Stimulated activated effector memory CD8-positive, alpha-beta T cell treated with anti-CD3 and anti-CD28 coated beads, Interleukin-12 subunit alpha, Interleukin-12 subunit beta, amount 100 ng/mL, for 72 hours (primary cell): ENCODE data around the gene CDK14.

Source experiments
- ATAC-seq: fragments of 150-1000 bp; cut with Tn5 transposase; 2 replicates; pipeline ENCODE4 v1.10.0; 2021
- DNase-seq, 2 donors: peaks; one replicate each; pipeline ENCODE4 v3.0.0; 2021 to 2022; ENCODE audit warnings: low spot score in 2 of 2
- H3K27ac Mint-ChIP-seq: one replicate; pipeline ENCODE4 v1.8.0; 2022; ENCODE audit warnings: mild to moderate bottlenecking, mixed read lengths
- H3K36me3 Mint-ChIP-seq: one replicate; pipeline ENCODE4 v1.8.0; 2022; ENCODE audit warnings: mild to moderate bottlenecking, mixed read lengths
- H3K4me1 Mint-ChIP-seq: one replicate; pipeline ENCODE4 v1.8.0; 2022; ENCODE audit warnings: mixed read lengths
- H3K4me3 Mint-ChIP-seq: one replicate; pipeline ENCODE4 v1.8.0; 2022; ENCODE audit warnings: mild to moderate bottlenecking, mixed read lengths
- H3K9me3 Mint-ChIP-seq: one replicate; pipeline ENCODE4 v1.8.0; 2022; ENCODE audit warnings: mixed read lengths

Gene CDK14

DNA sequence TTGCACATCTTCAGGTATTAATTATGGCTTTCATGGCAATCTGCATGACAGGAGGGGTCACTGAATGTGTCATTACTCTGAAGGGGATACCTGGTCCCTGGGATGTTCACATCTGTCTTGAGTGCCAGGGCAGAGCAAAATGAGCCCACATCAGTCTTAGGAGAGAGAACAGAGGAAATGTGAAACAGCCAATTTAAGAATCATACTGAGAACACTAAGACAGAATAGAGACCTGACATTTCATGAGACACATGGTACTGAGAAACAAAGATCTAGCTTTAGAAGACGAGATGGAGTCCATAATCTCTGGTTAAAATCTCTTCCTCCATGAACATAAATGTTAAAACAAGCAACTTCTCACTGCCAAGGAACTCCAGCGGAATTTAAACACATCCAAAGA is 634.0 kb downstream of the CDK14 start:
- H3K4me1 Mint-ChIP-seq = no peaks in the 10 kb centered on the region
- H3K4me3 Mint-ChIP-seq = no peak overlapping the region
- no peak overlapping the region for H3K27ac Mint-ChIP-seq
- peaks cover 8% of the 10 kb centered on the region for H3K9me3 Mint-ChIP-seq
- no peaks in the 10 kb centered on the region for H3K36me3 Mint-ChIP-seq
- DNase-seq (no peak), ATAC-seq (no peak)

DNA sequence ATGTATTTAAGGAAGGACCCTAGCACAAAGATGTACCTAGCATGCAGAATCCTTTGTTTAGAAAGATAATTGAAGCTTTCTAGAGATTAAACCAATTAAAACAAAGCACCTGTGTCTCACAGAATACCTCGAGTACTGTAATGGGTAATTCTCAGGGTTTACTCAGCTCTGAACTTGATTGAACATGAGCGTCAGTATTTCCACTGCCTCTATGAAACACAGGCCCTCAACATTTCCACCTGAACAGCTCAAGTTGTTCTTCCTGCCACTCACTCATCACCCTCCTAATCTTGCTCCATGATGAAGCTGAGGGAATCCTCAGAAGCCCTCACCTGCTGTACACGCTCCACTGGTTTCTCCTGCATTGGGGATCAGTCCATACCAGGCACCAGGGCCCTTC is 634.4 kb downstream of the CDK14 start:
- Mint-ChIP-seq H3K27ac (no peak overlapping the region), H3K36me3 (no peaks in the 10 kb centered on the region), H3K9me3 (peaks cover 8% of the 10 kb centered on the region), H3K4me3 (no peak overlapping the region), H3K4me1 (no peaks in the 10 kb centered on the region)
- no peak for DNase-seq
- ATAC-seq = peak; percentile 24

DNA sequence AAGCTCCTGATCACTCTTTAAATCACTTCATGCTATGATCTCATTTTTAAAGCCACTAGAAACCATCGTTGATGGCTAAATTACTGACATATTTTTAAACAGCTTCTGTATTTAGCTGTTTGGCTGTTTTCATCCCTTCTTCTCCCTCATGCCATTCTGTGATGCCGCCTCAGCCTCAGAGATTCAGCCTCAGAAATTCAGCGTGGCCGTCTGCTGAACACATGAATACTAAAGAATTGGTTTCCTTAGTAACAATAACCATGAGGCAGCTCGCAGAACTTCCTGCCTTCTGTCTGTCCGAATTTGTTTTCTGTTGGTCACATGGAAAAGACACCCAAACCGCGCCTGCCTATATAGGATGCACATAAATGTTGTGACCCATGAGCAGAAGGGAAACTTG is 637.1 kb downstream of the CDK14 start:
- no peaks in the 10 kb centered on the region for H3K4me1 Mint-ChIP-seq
- DNase-seq (no peak), ATAC-seq (no peak)
- H3K27ac Mint-ChIP-seq = no peak overlapping the region
- no peak overlapping the region for H3K4me3 Mint-ChIP-seq
- peaks cover 8% of the 10 kb centered on the region for H3K9me3 Mint-ChIP-seq
- no peaks in the 10 kb centered on the region for H3K36me3 Mint-ChIP-seq

DNA sequence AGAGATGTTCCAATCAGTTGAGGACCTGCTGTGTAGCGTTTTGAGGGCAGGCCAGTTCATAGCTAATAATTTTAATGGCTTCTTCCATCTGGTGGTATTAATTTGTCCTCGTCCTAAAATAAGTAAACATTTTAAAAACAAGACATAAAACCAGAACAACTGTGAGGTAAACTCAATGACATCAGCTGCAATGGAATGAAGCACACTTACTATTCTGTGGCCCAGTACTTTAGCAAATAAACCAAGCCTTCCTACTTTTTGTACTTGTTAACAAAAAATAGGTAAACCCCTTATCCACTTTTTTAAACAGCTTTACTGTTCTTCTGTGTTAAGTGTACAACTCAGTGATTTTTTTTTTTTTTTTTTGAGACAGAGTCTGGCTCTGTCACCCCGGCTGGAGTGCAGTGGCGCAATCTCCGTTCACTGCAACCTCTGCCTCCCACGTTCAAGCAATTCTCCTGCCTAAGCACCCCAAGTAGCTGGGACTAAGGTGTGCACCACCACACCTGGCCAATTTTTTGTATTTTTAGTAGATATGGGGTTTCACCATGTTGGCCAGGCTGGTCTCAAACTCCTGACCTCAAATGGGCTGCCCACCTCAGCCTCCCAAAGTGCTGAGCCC is 639.2 kb downstream of the CDK14 start:
- no peaks in the 10 kb centered on the region for H3K4me1 Mint-ChIP-seq
- no peak for ATAC-seq
- H3K36me3 Mint-ChIP-seq = no peaks in the 10 kb centered on the region
- no peak for DNase-seq
- peaks cover 8% of the 10 kb centered on the region for H3K9me3 Mint-ChIP-seq
- H3K27ac Mint-ChIP-seq = no peak overlapping the region
- no peak overlapping the region for H3K4me3 Mint-ChIP-seq

DNA sequence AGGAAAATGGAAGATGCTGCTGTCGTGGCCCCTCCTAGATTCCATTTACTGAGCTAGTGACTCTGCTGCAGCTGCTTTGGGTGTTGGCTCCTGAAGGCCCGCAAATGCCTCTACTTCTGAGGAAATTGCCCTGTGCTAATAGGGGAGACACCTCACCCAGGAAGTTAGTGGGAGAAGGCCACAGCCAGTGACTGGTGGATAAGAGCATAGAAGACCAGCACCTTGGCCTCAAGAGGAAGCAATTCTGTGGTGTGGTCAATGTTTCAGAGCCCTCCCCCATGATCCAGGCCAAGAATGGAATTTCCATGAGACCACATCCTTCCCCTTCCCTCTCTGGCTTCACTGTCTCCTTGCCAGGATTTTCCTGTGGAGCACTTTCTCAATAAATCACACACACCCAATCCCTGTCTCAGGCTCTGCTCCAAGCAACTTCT is 643.1 kb downstream of the CDK14 start:
- Mint-ChIP-seq H3K4me3 (no peak overlapping the region), H3K4me1 (no peaks in the 10 kb centered on the region), H3K9me3 (no peaks in the 10 kb centered on the region), H3K36me3 (no peaks in the 10 kb centered on the region), H3K27ac (no peak overlapping the region)
- ATAC-seq (no peak), DNase-seq (no peak)

DNA sequence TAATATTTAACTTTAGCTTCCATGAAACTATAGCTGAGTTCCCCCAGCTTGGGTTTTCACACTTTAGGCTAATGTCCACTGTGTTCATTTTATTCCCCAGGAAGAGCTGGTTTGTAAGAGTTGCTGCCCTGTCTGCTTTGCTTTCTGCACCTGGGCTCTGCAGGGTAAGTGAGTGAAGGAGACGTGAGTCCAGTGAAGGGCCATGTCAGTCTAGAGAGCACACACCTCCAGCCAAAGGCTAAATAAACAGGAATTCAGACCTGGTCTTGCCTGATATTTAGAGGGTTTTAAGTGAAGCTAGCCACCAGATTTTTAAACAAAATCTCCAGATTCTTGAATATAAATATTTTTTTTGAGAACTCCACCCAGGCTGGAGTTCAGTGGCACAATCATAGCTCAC is 643.7 kb downstream of the CDK14 start:
- no peaks in the 10 kb centered on the region for H3K36me3 Mint-ChIP-seq
- no peak overlapping the region for H3K27ac Mint-ChIP-seq
- no peak overlapping the region for H3K4me3 Mint-ChIP-seq
- H3K4me1 Mint-ChIP-seq = no peaks in the 10 kb centered on the region
- H3K9me3 Mint-ChIP-seq = no peaks in the 10 kb centered on the region
- no peak for ATAC-seq
- no peak for DNase-seq

DNA sequence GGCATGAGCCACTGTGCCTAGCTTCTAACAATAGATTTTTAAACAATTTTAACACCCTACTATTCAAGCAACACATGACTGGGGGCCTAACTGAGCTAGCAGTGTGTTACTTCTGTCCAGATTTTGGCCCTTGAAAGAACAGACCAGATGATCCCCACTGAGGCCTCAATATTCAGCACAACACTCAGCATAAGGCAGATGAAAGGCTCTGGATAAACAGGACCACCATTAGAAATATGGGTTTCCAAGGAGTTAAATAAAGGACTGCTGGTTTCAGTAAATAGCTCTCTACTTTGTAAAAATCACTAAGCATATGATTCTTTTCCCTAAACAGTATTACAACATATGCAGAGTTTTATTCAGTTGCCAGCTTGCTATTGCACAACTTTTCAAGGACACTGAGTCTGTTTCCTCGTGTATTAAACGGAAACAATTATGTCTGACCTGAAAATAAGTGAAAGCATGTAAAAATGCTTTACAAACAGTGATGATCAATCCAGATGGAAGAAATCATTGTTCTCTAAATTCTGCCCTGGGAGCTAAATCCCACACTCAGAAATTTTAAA is 644.3 kb downstream of the CDK14 start:
- ATAC-seq (no peak), DNase-seq (no peak)
- Mint-ChIP-seq H3K9me3 (no peaks in the 10 kb centered on the region), H3K27ac (no peak overlapping the region), H3K36me3 (no peaks in the 10 kb centered on the region), H3K4me3 (no peak overlapping the region), H3K4me1 (no peaks in the 10 kb centered on the region)

DNA sequence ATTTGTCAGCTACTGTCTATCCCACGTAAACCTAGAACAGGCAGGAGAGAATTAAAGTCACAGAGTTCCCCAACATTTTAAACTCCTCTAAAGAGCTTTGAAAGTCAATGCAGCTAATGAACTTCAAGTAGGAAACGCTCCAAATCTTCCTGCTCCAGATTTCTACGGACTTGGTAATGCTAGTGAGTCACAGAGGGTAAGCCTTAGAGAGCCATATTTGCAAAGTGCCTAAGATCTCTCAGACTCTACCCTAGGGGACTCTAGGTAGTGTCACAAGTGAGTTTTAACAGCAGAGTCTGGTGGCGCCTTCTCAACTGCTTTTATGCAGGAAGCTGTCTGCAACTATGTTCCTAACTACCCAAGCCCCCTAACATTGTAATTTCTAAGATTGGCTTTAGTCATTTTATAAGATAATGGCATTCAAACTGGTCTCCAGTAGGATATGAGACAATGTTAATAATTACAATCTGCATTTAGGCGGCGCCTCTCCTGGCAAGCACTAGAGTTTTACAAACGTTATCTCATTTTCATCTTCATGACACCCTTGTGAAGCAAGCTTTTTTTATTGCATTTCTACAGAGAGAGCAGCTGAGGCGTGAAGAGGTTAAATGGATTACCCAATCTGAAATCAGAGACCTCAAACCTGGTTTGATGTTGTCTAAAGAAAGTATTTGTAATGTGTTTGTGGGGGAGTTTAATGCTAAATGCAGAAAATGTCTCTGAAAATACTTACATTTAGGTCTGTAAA is 646.1 kb downstream of the CDK14 start:
- no peaks in the 10 kb centered on the region for H3K36me3 Mint-ChIP-seq
- no peaks in the 10 kb centered on the region for H3K4me1 Mint-ChIP-seq
- no peak for DNase-seq
- H3K9me3 Mint-ChIP-seq = no peaks in the 10 kb centered on the region
- ATAC-seq = no peak
- no peak overlapping the region for H3K4me3 Mint-ChIP-seq
- no peak overlapping the region for H3K27ac Mint-ChIP-seq

DNA sequence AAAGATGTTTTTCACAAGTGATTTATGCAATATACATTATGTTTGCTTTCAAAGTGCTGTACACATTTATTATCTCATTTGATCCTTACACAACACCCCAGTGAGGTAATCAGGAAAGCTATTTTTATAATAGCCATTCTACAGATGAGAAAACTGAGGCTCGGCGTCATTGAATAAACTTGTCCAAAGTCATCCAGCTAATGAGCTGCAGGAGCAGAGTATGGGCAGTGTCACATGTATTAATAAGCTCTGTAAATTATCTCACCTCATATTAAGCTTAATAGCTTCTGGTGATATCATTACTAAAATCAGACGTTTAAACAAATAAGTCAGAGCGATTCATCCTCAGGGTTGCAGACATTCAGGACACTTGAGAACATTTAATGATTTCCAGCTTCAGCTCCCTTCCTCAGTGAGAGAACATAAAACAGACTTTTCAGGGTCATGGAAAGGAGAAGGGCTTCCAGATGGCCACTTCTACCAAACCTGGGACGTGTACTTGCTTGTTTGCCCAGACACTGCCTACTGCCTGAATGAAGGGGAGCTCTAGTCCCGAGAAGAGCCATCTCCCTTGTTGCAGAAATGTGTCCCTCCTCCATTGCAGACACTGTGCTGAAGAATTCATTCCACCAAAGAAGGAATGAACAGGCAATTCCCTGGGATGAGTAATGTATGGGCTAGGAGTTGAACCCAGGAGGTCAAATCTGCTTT is 647.6 kb downstream of the CDK14 start:
- Mint-ChIP-seq H3K4me1 (no peaks in the 10 kb centered on the region), H3K9me3 (peaks cover 4% of the 10 kb centered on the region), H3K36me3 (no peaks in the 10 kb centered on the region), H3K27ac (no peak overlapping the region), H3K4me3 (no peak overlapping the region)
- DNase-seq (no peak), ATAC-seq (no peak)

DNA sequence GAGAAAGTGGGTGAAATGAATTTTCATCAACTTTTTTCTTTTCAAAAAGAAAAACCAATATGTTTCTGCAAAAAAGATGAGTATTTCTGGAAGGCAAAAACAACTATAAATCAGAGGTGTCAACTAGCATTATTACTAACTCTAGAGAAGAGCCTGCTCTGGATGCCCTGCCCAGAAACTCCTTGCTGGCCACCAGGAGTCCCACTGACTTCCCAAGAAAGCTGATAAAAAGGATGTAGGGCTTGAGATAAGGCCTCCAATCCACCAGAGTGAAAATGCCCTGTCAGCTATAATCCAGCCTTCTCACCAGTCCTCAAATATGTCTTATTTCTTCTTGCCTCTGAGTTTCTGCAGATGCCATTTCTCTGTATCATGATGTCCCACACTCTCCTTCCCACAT is 651.4 kb downstream of the CDK14 start:
- ATAC-seq (no peak), DNase-seq (no peak)
- no peaks in the 10 kb centered on the region for H3K4me1 Mint-ChIP-seq
- no peak overlapping the region for H3K27ac Mint-ChIP-seq
- no peak overlapping the region for H3K4me3 Mint-ChIP-seq
- H3K9me3 Mint-ChIP-seq = peaks cover 7% of the 10 kb centered on the region
- no peaks in the 10 kb centered on the region for H3K36me3 Mint-ChIP-seq

DNA sequence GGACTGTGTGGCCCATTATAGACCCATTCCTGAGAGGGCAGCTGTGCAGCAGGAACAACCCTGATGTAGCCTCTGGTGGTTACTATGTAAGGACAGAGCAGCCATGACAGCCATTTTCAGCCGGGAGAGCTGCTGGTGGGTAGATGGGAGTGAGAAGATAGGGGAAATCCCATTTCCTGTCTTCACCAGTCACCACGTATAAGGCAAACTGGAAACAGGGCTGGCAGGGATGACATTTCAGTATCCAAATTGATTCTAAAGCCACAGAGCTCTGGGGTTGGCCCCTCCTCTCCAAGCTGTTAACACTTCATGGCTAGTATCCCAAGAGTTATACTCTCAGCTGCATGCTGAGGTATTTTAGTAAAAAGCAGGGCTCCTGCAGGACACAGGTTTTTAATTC is 652.9 kb downstream of the CDK14 start:
- no peak overlapping the region for H3K4me3 Mint-ChIP-seq
- peaks cover 7% of the 10 kb centered on the region for H3K9me3 Mint-ChIP-seq
- H3K27ac Mint-ChIP-seq = no peak overlapping the region
- H3K36me3 Mint-ChIP-seq = no peaks in the 10 kb centered on the region
- no peak for ATAC-seq
- no peaks in the 10 kb centered on the region for H3K4me1 Mint-ChIP-seq
- no peak for DNase-seq

DNA sequence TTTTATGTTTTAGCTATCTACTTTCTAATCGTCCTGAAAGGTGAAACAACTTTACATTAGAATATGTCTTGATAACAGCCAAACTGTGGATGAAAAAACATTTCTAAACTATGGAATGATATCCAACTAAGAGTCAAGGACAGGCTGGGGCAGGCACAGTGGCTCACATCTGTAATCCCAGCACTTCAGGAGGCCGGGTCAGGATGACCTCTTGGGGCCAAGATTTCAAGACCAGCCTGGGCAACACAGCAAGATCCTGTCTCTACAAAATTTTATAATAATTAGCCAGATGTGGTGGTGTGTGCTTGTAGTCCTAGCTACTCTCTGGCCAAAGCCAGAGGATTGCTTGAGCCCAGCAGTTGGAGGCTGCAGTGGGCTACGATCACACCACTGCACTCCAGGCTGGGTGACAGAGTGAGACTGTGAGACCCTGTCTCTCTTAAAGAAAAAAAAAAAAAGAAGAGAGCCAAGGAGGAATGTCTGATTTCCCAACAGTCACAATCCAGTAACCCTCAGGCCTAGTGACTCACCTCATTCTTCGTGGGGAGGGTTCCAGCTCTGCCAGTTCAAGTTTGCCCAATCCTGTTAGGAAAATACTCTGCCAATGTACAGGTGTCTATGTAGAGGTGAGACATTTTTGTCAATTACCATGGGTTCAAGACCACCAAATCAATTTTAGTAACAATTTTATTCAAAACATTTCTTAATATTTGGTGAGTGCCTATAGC is 653.5 kb downstream of the CDK14 start:
- Mint-ChIP-seq H3K9me3 (peaks cover 7% of the 10 kb centered on the region), H3K27ac (no peak overlapping the region), H3K36me3 (no peaks in the 10 kb centered on the region), H3K4me1 (no peaks in the 10 kb centered on the region), H3K4me3 (no peak overlapping the region)
- DNase-seq = no peak
- no peak for ATAC-seq

DNA sequence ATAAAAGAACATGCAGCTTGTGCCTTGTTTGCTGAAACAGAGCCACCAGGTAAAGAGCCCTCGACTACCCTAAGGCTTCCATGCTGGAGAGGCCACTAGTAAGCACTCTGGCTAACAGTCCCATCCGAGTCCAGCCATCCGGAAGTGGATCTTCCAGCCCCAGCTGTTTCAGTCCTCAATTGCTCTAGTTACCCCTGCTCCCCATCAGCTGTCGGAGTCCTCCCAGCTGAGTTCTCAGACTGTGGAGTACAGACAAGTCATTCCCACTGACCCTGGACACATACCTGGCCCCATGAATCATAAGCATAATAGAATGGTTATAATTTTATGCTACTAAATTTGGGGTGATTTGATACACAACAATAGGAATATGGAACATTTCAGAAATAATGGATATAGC is 654.6 kb downstream of the CDK14 start:
- peaks cover 11% of the 10 kb centered on the region for H3K9me3 Mint-ChIP-seq
- ATAC-seq = no peak
- H3K27ac Mint-ChIP-seq = no peak overlapping the region
- no peaks in the 10 kb centered on the region for H3K36me3 Mint-ChIP-seq
- no peak overlapping the region for H3K4me3 Mint-ChIP-seq
- no peak for DNase-seq
- no peaks in the 10 kb centered on the region for H3K4me1 Mint-ChIP-seq

DNA sequence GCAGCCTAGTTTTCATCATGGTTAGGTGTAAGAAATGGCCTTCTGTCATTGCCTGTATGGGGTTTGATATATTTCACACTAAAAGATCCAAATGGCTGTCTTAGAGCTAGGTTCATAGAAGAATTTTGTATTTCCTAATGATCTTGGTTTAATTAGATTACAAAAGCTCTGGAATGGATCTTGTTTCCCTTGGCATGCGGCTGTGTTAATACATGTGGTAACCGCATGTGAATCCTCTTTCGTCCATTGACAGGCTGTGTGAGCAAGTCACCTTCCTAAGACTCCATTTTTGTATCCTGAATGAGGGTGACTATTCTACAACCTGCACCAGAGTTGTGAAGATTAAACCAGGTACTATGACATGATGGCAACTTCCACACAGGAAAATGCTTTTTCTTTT is 655.8 kb downstream of the CDK14 start:
- H3K4me1 Mint-ChIP-seq = no peaks in the 10 kb centered on the region
- ATAC-seq = no peak
- no peaks in the 10 kb centered on the region for H3K36me3 Mint-ChIP-seq
- no peak for DNase-seq
- peaks cover 11% of the 10 kb centered on the region for H3K9me3 Mint-ChIP-seq
- no peak overlapping the region for H3K4me3 Mint-ChIP-seq
- no peak overlapping the region for H3K27ac Mint-ChIP-seq
